Gastroesophageal sphincter (tissue), 4 donors: ENCODE data around the gene TATDN2. TPM values are rescaled to one million over a fixed set of nuclear protein-coding genes. Genes with fewer than 3 reads are reported as not detected.

Experiments
- ATAC-seq: fragments of 150-250 bp; one replicate; pipeline ENCODE4 v1.9.1; 2016; ENCODE audit warnings: mild to moderate bottlenecking, moderate library complexity
- H3K27ac ChIP-seq, 4 donors: fragments of 200-600 bp; sonication (generic) in 3 of 4; 1 replicate in 3 of 4; 2 replicates in 1 of 4; pipeline ENCODE4 v1.5.1; 2016 to 2019
- H3K27me3 ChIP-seq: fragments of 200-600 bp; sonication (generic); one replicate; pipeline ENCODE4 v1.5.1; 2019
- H3K36me3 ChIP-seq, 2 donors: fragments of 200-600 bp; sonication (generic); one replicate each; pipeline ENCODE4 v1.5.1; 2019; ENCODE audit warnings: control low read depth in 1 of 2
- H3K4me1 ChIP-seq, 3 donors: fragments of 200-600 bp; sonication (generic); 1 replicate in 2 of 3; 2 replicates in 1 of 3; pipeline ENCODE4 v1.5.1; 2016 to 2019; ENCODE audit warnings: control low read depth in 2 of 3
- H3K4me3 ChIP-seq, 2 donors: fragments of 200-600 bp; sonication (generic); one replicate each; pipeline ENCODE4 v1.5.1; 2019; ENCODE audit warnings: mild to moderate bottlenecking in 1 of 2, moderate library complexity in 1 of 2
- H3K9me3 ChIP-seq, 3 donors: fragments of 200-600 bp; sonication (generic); one replicate each; pipeline ENCODE4 v1.5.1; 2017 to 2019; ENCODE audit warnings: control low read depth in 2 of 3
- CTCF ChIP-seq, 4 experiments: fragments of 200-600 bp in 2 of 4; fragments of 450-650 bp in 2 of 4; sonication (generic) in 1 of 4; IDR thresholded peaks; one replicate each; pipeline ENCODE4 v1.5.1; 2017 to 2019; ENCODE audit warnings: antibody characterized with exemption in 4 of 4, mild to moderate bottlenecking in 2 of 4, moderate library complexity in 2 of 4
- EP300 ChIP-seq: sonication (generic); formaldehyde crosslinking; IDR thresholded peaks from one replicate; pipeline ENCODE4 v1.6.1; 2017; ENCODE audit warnings: antibody characterized with exemption, mild to moderate bottlenecking
- POLR2A ChIP-seq, 2 donors: fragments of 450-650 bp; IDR thresholded peaks; one replicate each; pipeline ENCODE4 v1.6.1; 2017; ENCODE audit warnings: antibody characterized with exemption in 2 of 2, mild to moderate bottlenecking in 2 of 2, moderate library complexity in 1 of 2
- POLR2AphosphoS5 ChIP-seq: sonication (generic); formaldehyde crosslinking; IDR thresholded peaks from one replicate; pipeline ENCODE4 v1.6.1; 2017; ENCODE audit warnings: antibody characterized with exemption
- WGBS, 2 donors: methylation state at CpG; one replicate each; pipeline ENCODE4 v1.1.5; 2018; ENCODE audit warnings: low coverage in 1 of 2; 5-methylcytosine and 5-hydroxymethylcytosine counted together
- total RNA-seq, 4 donors: library from RNA; depleted of rRNA; stranded (reverse); fragments of >200 nt; gene quantifications; one replicate each; pipeline ENCODE4 v1.1.0, GENCODE V29; 2016

The TATDN2 gene
- total RNA-seq, 4 donors from 2014 or later = 10.0 to 28.4 (median 22.6) TPM

GRCh38 chr3:10245081-10245712 lies 3.1 kb upstream of the TATDN2 start:
- peaks cover 0 to 21% (median 1%) of the 10 kb centered on the region in 3 donors for H3K4me1 ChIP-seq
- TF ChIP-seq EP300 = no peak
- TF ChIP-seq CTCF (IDR thresholded peaks at IDR 0.05) = no peak
- no peak for TF ChIP-seq POLR2AphosphoS5
- TF ChIP-seq POLR2A (IDR thresholded peaks at IDR 0.05) = no peak
- no peak overlapping the region for H3K27ac ChIP-seq
- WGBS, 2 donors = 87 to 88% methylated on average over 5 to 6 of the region's 6 CpGs
- no peak for ATAC-seq
- H3K4me3 ChIP-seq = no peak overlapping the region
- H3K9me3 ChIP-seq = peaks cover 0 to 16% (median 0%) of the 10 kb centered on the region in 3 donors
- H3K36me3 ChIP-seq = peaks cover 0 to 20% of the 10 kb centered on the region in 2 donors
- H3K27me3 ChIP-seq = no peaks in the 10 kb centered on the region

- Histone ChIP-seq H3K4me1 (peaks cover 0 to 46% (median 10%) of the 10 kb centered on the region in 3 donors), H3K4me3 (peak overlapping the region; percentile 56 to 82), H3K27ac (peak overlapping the region in 3 of 4 donors; percentile 90 to 98 (median 93)), H3K27me3 (no peaks in the 10 kb centered on the region), H3K9me3 (peaks cover 0 to 16% (median 0%) of the 10 kb centered on the region in 3 donors), H3K36me3 (peaks cover 0 to 32% of the 10 kb centered on the region in 2 donors)
- WGBS, 2 donors = 19 to 22% methylated on average over 7 to 8 of the region's 14 CpGs
- TF ChIP-seq CTCF (IDR thresholded peaks at IDR 0.05) = no peak
- TF ChIP-seq POLR2AphosphoS5 = no peak
- no peak for TF ChIP-seq POLR2A (IDR thresholded peaks at IDR 0.05)
- TF ChIP-seq EP300 = no peak
- ATAC-seq = no peak
These were observed 528 bp upstream of the TATDN2 start for GRCh38 chr3:10247679-10248183.

- 6% methylated on average over 10 of the region's 32 CpGs; no CpG with 5 or more reads in 1 of the 2 donors for WGBS, 2 donors
- peak overlapping the region; percentile 56 to 82 for H3K4me3 ChIP-seq
- TF ChIP-seq POLR2AphosphoS5 (no peak), POLR2A (IDR thresholded peaks at IDR 0.05) (no peak), CTCF (IDR thresholded peaks at IDR 0.05) (no peak), EP300 (no peak)
- H3K9me3 ChIP-seq = peaks cover 0 to 16% (median 0%) of the 10 kb centered on the region in 3 donors
- no peak for ATAC-seq
- no peaks in the 10 kb centered on the region for H3K27me3 ChIP-seq
- peaks cover 0 to 57% (median 10%) of the 10 kb centered on the region in 3 donors for H3K4me1 ChIP-seq
- peaks cover 0 to 39% of the 10 kb centered on the region in 2 donors for H3K36me3 ChIP-seq
- peak overlapping the region; percentile 36 to 98 (median 92) for H3K27ac ChIP-seq
These were observed 907 bp downstream of the TATDN2 start for GRCh38 chr3:10248984-10249748.

DNA sequence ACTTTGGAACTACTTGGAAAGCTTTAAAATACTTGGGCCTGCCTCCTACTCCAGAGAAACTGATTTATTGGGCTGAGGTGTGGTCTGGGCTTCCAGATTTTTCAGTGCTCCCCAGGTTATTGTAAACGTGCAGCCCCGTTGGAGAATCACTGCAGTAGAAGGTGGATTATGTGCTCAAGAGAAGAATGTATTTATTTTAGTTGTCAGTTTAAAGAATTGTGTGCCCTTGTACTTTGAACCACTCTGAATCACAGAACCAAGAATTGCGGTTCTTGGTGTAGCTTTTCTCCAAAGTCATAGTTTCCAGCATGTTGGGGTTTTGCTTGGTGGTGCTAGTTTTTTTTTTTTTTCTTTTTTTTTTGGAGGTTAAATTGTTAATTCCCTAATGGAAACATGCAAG lies 1.6 kb downstream of the TATDN2 start:
- H3K9me3 ChIP-seq = peaks cover 0 to 10% (median 0%) of the 10 kb centered on the region in 3 donors
- WGBS, 2 donors = 0 to 23% methylated on average over 3 of the region's 3 CpGs
- ATAC-seq = no peak
- H3K4me1 ChIP-seq = peaks cover 0 to 62% (median 10%) of the 10 kb centered on the region in 3 donors
- no peaks in the 10 kb centered on the region for H3K27me3 ChIP-seq
- H3K27ac ChIP-seq = peak overlapping the region in 3 of 4 donors; percentile 90 to 98 (median 93)
- H3K36me3 ChIP-seq = peaks cover 0 to 40% of the 10 kb centered on the region in 2 donors
- no peak for TF ChIP-seq EP300
- no peak for TF ChIP-seq POLR2AphosphoS5
- no peak for TF ChIP-seq POLR2A (IDR thresholded peaks at IDR 0.05)
- TF ChIP-seq CTCF (IDR thresholded peaks at IDR 0.05) = no peak
- peak overlapping the region; percentile 56 to 82 for H3K4me3 ChIP-seq
